Measurements from ENCODE around the gene RNPEPL1.
"Not testable (repeated sequence)": the region's sequence is repeated elsewhere in the genome, so short reads cannot be mapped to it uniquely, and the experiment has no call there.

The RNPEPL1 gene

DNA sequence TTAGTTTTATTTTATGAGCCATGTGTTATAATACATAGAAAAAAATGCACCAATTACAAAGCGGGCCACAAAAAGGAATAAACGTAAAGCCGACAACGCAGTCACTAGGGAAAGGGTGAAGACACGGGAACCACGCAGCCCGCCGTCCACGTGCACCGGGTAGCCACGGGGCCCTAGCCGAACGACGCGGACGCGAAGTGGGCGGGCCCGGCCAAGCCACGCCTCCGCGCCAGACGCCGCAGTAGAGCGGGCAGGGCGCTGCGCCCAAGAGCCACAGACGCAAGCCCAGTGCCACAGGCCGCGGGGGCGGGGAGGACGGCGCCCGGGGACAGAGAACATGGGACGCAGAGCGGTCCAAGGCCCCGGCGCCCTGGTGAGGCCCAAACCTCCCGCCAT, 8.2 kb upstream of the RNPEPL1 start, which contains the start of gene DUSP28:
Gene DUSP28 (plus strand): TSS at position 274 of the 396 bp plus-strand sequence. CDS start 328 bp downstream, outside the sequence.
- Histone ChIP-seq H3K27ac (ENCODE audit: low read depth, low read length) (peak within 1 kb of the TSS; percentile 93), H3K79me2 (ENCODE audit: control insufficient read depth, insufficient read depth, low read length) (no peaks in the 10 kb centered on the region), H3K4me1 (ENCODE audit: control insufficient read depth, low read depth, low read length) (peaks cover 5% of the 10 kb centered on the region), H2BK5ac (ENCODE audit: low read length) (no peak within 1 kb of the TSS), H3K4me3 (ENCODE audit: low read length) (peak within 1 kb of the TSS; percentile 59), H3K4me2 (ENCODE audit: low read length) (peak within 1 kb of the TSS; percentile 86), H3K9ac (ENCODE audit: low read length) (peak within 1 kb of the TSS; percentile 92), H4K5ac (ENCODE audit: low read length) (no peak within 1 kb of the TSS), H2AK5ac (ENCODE audit: low read length) (no peak within 1 kb of the TSS), H3K27me3 (ENCODE audit: insufficient read depth, low read length, poor library complexity) (no peaks in the 10 kb centered on the region), H3K79me1 (ENCODE audit: low read length) (peaks cover 3% of the 10 kb centered on the region), H4K8ac (ENCODE audit: low read depth, low read length) (peak within 1 kb of the TSS; percentile 87), H3K36me3 (ENCODE audit: control insufficient read depth, insufficient read depth, low read length) (no peaks in the 10 kb centered on the region), H2BK15ac (replicated peaks; ENCODE audit: low read depth) (no peak within 1 kb of the TSS), H3K4ac (ENCODE audit: low read depth, low read length) (peak within 1 kb of the TSS; percentile 76), H3K56ac (ENCODE audit: low read length) (peak within 1 kb of the TSS; percentile 99), H3K23ac (ENCODE audit: low read length) (peak within 1 kb of the TSS; percentile 45), H3K18ac (ENCODE audit: low read length) (peak within 1 kb of the TSS; percentile 97), H2BK120ac (ENCODE audit: low read depth, low read length) (peak within 1 kb of the TSS; percentile 37)
- no CpG with 5 or more reads among the region's 39 CpGs for WGBS (ENCODE audit: extremely low coverage, insufficient coverage, low lambda C conversion rate)
- peak; percentile 85 for DNase-seq

- WGBS (ENCODE audit: extremely low coverage, insufficient coverage, low lambda C conversion rate), result no CpG with 5 or more reads among the region's 101 CpGs
- peak; percentile 99 for DNase-seq
- Histone ChIP-seq H4K8ac (ENCODE audit: low read depth, low read length) (peak overlapping the region; percentile 87), H3K27me3 (ENCODE audit: insufficient read depth, low read length, poor library complexity) (no peaks in the 10 kb centered on the region), H3K79me2 (ENCODE audit: control insufficient read depth, insufficient read depth, low read length) (no peaks in the 10 kb centered on the region), H3K4me3 (ENCODE audit: low read length) (peak overlapping the region; percentile 59), H3K36me3 (ENCODE audit: control insufficient read depth, insufficient read depth, low read length) (no peaks in the 10 kb centered on the region), H3K27ac (ENCODE audit: low read depth, low read length) (peak overlapping the region; percentile 93), H3K56ac (ENCODE audit: low read length) (peak overlapping the region; percentile 99), H3K9ac (ENCODE audit: low read length) (peak overlapping the region; percentile 92), H3K79me1 (ENCODE audit: low read length) (peaks cover 3% of the 10 kb centered on the region), H4K5ac (ENCODE audit: low read length) (no peak overlapping the region), H3K4me2 (ENCODE audit: low read length) (peak overlapping the region; percentile 86), H3K23ac (ENCODE audit: low read length) (peak overlapping the region; percentile 45), H2BK5ac (ENCODE audit: low read length) (no peak overlapping the region), H2BK15ac (replicated peaks; ENCODE audit: low read depth) (no peak overlapping the region), H3K4me1 (ENCODE audit: control insufficient read depth, low read depth, low read length) (peaks cover 5% of the 10 kb centered on the region), H2BK120ac (ENCODE audit: low read depth, low read length) (peak overlapping the region; percentile 37), H3K18ac (ENCODE audit: low read length) (peak overlapping the region; percentile 97), H2AK5ac (ENCODE audit: low read length) (no peak overlapping the region), H3K4ac (ENCODE audit: low read depth, low read length) (peak overlapping the region; percentile 76)
Observed at GRCh38 chr2:240560480-240561324, 7.6 kb upstream of the RNPEPL1 start.

- Histone ChIP-seq H2BK15ac (replicated peaks; ENCODE audit: low read depth) (no peak overlapping the region), H3K4me3 (ENCODE audit: low read length) (peak overlapping the region; percentile 45), H3K4me2 (ENCODE audit: low read length) (peak overlapping the region; percentile 49), H4K8ac (ENCODE audit: low read depth, low read length) (no peak overlapping the region), H3K9ac (ENCODE audit: low read length) (peak overlapping the region; percentile 81), H3K79me1 (ENCODE audit: low read length) (peaks cover 3% of the 10 kb centered on the region), H3K4me1 (ENCODE audit: control insufficient read depth, low read depth, low read length) (peaks cover 5% of the 10 kb centered on the region), H3K27ac (ENCODE audit: low read depth, low read length) (no peak overlapping the region), H2BK5ac (ENCODE audit: low read length) (no peak overlapping the region), H3K36me3 (ENCODE audit: control insufficient read depth, insufficient read depth, low read length) (no peaks in the 10 kb centered on the region), H4K5ac (ENCODE audit: low read length) (no peak overlapping the region), H3K23ac (ENCODE audit: low read length) (no peak overlapping the region), H2AK5ac (ENCODE audit: low read length) (no peak overlapping the region), H3K79me2 (ENCODE audit: control insufficient read depth, insufficient read depth, low read length) (no peaks in the 10 kb centered on the region), H3K4ac (ENCODE audit: low read depth, low read length) (no peak overlapping the region), H3K18ac (ENCODE audit: low read length) (no peak overlapping the region), H3K56ac (ENCODE audit: low read length) (peak overlapping the region; percentile 89), H3K27me3 (ENCODE audit: insufficient read depth, low read length, poor library complexity) (no peaks in the 10 kb centered on the region), H2BK120ac (ENCODE audit: low read depth, low read length) (no peak overlapping the region)
- no peak for DNase-seq
- no CpG with 5 or more reads among the region's 14 CpGs for WGBS (ENCODE audit: extremely low coverage, insufficient coverage, low lambda C conversion rate)
Observed at GRCh38 chr2:240561325-240561971, 6.8 kb upstream of the RNPEPL1 start.

GRCh38 chr2:240563231-240563630, 5.1 kb upstream of the RNPEPL1 start:
- H4K5ac ChIP-seq (ENCODE audit: low read length); H3K4ac ChIP-seq (ENCODE audit: low read depth, low read length); H2BK5ac ChIP-seq (ENCODE audit: low read length); H4K8ac ChIP-seq (ENCODE audit: low read depth, low read length); H3K4me3 ChIP-seq (ENCODE audit: low read length); H3K4me1 ChIP-seq (ENCODE audit: control insufficient read depth, low read depth, low read length); DNase-seq; H3K18ac ChIP-seq (ENCODE audit: low read length); H3K9ac ChIP-seq (ENCODE audit: low read length); H3K23ac ChIP-seq (ENCODE audit: low read length); H2BK15ac ChIP-seq (replicated peaks; ENCODE audit: low read depth); H2BK120ac ChIP-seq (ENCODE audit: low read depth, low read length); H3K56ac ChIP-seq (ENCODE audit: low read length); H3K79me2 ChIP-seq (ENCODE audit: control insufficient read depth, insufficient read depth, low read length); H3K79me1 ChIP-seq (ENCODE audit: low read length); H3K27me3 ChIP-seq (ENCODE audit: insufficient read depth, low read length, poor library complexity); H3K4me2 ChIP-seq (ENCODE audit: low read length); H2AK5ac ChIP-seq (ENCODE audit: low read length); H3K36me3 ChIP-seq (ENCODE audit: control insufficient read depth, insufficient read depth, low read length); H3K27ac ChIP-seq (ENCODE audit: low read depth, low read length): not testable (repeated sequence)
- WGBS (ENCODE audit: extremely low coverage, insufficient coverage, low lambda C conversion rate), result no CpG with 5 or more reads among the region's 17 CpGs

- Histone ChIP-seq H3K36me3 (ENCODE audit: control insufficient read depth, insufficient read depth, low read length) (no peaks in the 10 kb centered on the region), H2BK5ac (ENCODE audit: low read length) (no peak overlapping the region), H3K18ac (ENCODE audit: low read length) (no peak overlapping the region), H3K79me1 (ENCODE audit: low read length) (peaks cover 3% of the 10 kb centered on the region), H2AK5ac (ENCODE audit: low read length) (no peak overlapping the region), H3K4me3 (ENCODE audit: low read length) (no peak overlapping the region), H2BK120ac (ENCODE audit: low read depth, low read length) (no peak overlapping the region), H3K27ac (ENCODE audit: low read depth, low read length) (no peak overlapping the region), H4K5ac (ENCODE audit: low read length) (no peak overlapping the region), H2BK15ac (replicated peaks; ENCODE audit: low read depth) (no peak overlapping the region), H3K79me2 (ENCODE audit: control insufficient read depth, insufficient read depth, low read length) (no peaks in the 10 kb centered on the region), H3K4me2 (ENCODE audit: low read length) (no peak overlapping the region), H3K4me1 (ENCODE audit: control insufficient read depth, low read depth, low read length) (peaks cover 5% of the 10 kb centered on the region), H3K56ac (ENCODE audit: low read length) (no peak overlapping the region), H3K27me3 (ENCODE audit: insufficient read depth, low read length, poor library complexity) (no peaks in the 10 kb centered on the region), H4K8ac (ENCODE audit: low read depth, low read length) (no peak overlapping the region), H3K9ac (ENCODE audit: low read length) (no peak overlapping the region), H3K23ac (ENCODE audit: low read length) (no peak overlapping the region), H3K4ac (ENCODE audit: low read depth, low read length) (no peak overlapping the region)
- no CpG with 5 or more reads among the region's 12 CpGs for WGBS (ENCODE audit: extremely low coverage, insufficient coverage, low lambda C conversion rate)
- no peak for DNase-seq
Observed at GRCh38 chr2:240563951-240564560, 4.2 kb upstream of the RNPEPL1 start.
